ENCODE data around the gene FAR1.

The FAR1 gene

GRCh38 chr11:13692172-13692571 is 23.7 kb downstream of the FAR1 start:
- TF ChIP-seq POLR2AphosphoS5 (IDR thresholded peaks at IDR 0.05; ENCODE audit: low read depth, low read length) = no peak
- FAIRE-seq = no peak
- no peak for DNase-seq (ENCODE audit: insufficient read length)

DNA sequence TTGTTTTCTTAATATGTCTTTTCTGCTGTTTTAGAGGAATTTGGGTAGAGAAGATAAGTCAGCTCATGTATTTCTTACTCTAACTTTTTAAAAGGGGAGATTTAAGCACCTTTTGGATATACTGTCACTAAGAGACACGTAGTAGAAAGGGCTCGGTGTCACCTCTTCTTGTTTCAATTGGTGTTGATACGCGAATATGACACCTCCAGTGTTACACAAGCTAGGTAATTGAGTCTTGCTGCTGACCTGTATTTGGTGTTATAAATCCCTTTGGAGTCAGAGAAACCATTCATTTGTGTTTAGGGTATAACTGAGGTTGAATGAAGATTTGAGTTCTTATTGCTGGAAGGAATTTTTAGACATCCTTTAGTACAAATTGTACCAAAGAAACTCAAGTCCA is 25.6 kb downstream of the FAR1 start:
- FAIRE-seq (no peak), DNase-seq (ENCODE audit: insufficient read length) (no peak)
- TF ChIP-seq TAF1 (IDR thresholded peaks at IDR 0.05; ENCODE audit: borderline replicate concordance, low read depth, low read length) (no peak), POLR2AphosphoS5 (IDR thresholded peaks at IDR 0.05; ENCODE audit: low read depth, low read length) (no peak), POLR2A (IDR thresholded peaks at IDR 0.05; ENCODE audit: low read depth, low read length) (no peak)

- DNase-seq (ENCODE audit: insufficient read length) (no peak), FAIRE-seq (peak; percentile 17)
- TF ChIP-seq POLR2A (IDR thresholded peaks at IDR 0.05; ENCODE audit: low read depth, low read length) = no peak
- no peak for TF ChIP-seq TAF1 (IDR thresholded peaks at IDR 0.05; ENCODE audit: borderline replicate concordance, low read depth, low read length)
- no peak for TF ChIP-seq POLR2AphosphoS5 (IDR thresholded peaks at IDR 0.05; ENCODE audit: low read depth, low read length)
Measured at GRCh38 chr11:13695886-13696285, 27.4 kb downstream of the FAR1 start.

DNA sequence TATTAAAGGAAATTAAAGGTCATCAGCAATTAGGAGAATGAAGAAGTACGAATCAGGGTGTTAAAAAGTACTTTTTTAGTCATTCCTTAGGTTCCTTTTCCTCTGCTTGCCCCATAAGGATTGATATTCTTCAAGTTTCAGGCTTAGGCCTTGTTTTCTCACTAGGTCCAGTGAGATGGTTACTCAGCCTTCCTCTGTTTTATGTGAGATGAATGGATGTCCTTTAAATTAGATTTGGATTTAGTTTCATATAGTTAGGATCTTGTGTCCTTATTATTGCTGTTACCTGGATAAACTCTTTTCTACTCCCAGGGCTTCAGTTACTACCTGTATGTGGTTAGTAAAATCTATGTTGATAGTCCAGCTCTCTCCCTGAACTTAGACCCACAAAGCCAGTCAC is 29.2 kb downstream of the FAR1 start:
- TF ChIP-seq POLR2A (IDR thresholded peaks at IDR 0.05; ENCODE audit: low read depth, low read length) = no peak
- TF ChIP-seq POLR2AphosphoS5 (IDR thresholded peaks at IDR 0.05; ENCODE audit: low read depth, low read length) = no peak
- no peak for TF ChIP-seq TAF1 (IDR thresholded peaks at IDR 0.05; ENCODE audit: borderline replicate concordance, low read depth, low read length)
- DNase-seq (ENCODE audit: insufficient read length) (no peak), FAIRE-seq (no peak)

- FAIRE-seq (no peak), DNase-seq (ENCODE audit: insufficient read length) (no peak)
- no peak for TF ChIP-seq TAF1 (IDR thresholded peaks at IDR 0.05; ENCODE audit: borderline replicate concordance, low read depth, low read length)
- TF ChIP-seq POLR2A (IDR thresholded peaks at IDR 0.05; ENCODE audit: low read depth, low read length) = no peak
- TF ChIP-seq POLR2AphosphoS5 (IDR thresholded peaks at IDR 0.05; ENCODE audit: low read depth, low read length) = no peak
Measured at GRCh38 chr11:13698132-13698531, 29.7 kb downstream of the FAR1 start.

DNA sequence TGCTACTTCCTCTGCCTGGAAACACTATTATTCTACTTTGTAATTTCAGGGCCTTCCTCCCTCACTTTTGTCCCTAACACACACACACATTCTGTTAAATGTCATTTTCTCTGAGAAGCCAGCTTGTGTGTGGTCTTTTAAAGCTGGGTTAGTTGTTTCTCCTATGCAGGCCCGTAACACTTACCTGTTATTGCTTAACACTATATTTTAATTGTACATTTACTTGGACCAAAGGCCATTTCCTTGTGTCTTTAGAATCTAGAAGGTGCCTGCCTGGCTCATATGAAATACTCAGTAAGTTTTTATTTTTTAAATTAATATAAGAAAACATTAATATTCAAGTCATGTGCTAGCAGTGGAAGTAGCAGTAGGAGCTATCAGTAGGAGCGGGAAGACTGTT is 30.6 kb downstream of the FAR1 start:
- DNase-seq (ENCODE audit: insufficient read length) (no peak), FAIRE-seq (no peak)
- TF ChIP-seq POLR2A (IDR thresholded peaks at IDR 0.05; ENCODE audit: low read depth, low read length) = no peak

- DNase-seq (ENCODE audit: insufficient read length) (no peak), FAIRE-seq (peak; percentile 5)
- no peak for TF ChIP-seq TAF1 (IDR thresholded peaks at IDR 0.05; ENCODE audit: borderline replicate concordance, low read depth, low read length)
- TF ChIP-seq POLR2A (IDR thresholded peaks at IDR 0.05; ENCODE audit: low read depth, low read length) = no peak
- TF ChIP-seq POLR2AphosphoS5 (IDR thresholded peaks at IDR 0.05; ENCODE audit: low read depth, low read length) = no peak
Measured at GRCh38 chr11:13699870-13700269, 31.4 kb downstream of the FAR1 start.

DNA sequence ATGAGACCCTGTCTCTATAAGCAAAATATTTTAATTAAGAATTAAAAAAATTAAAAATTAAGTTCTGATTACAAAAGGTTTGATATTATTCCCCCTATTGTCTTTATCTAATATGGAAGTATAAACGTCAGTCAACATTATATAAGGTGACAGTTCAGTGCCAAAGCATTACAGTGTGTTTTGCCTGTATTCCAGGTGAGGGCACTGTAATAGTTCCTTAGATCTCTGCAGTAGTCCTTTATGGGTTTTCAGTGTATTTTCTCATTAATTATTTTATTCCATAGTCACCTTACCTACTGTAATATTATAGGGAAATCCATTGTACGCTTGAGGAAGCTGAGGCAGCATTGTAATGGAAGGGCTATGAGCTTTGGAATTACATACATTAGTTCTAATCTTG is 33.0 kb downstream of the FAR1 start:
- DNase-seq (ENCODE audit: insufficient read length) (no peak), FAIRE-seq (no peak)
- TF ChIP-seq POLR2A (IDR thresholded peaks at IDR 0.05; ENCODE audit: low read depth, low read length) (no peak), POLR2AphosphoS5 (IDR thresholded peaks at IDR 0.05; ENCODE audit: low read depth, low read length) (no peak), TAF1 (IDR thresholded peaks at IDR 0.05; ENCODE audit: borderline replicate concordance, low read depth, low read length) (no peak)

DNA sequence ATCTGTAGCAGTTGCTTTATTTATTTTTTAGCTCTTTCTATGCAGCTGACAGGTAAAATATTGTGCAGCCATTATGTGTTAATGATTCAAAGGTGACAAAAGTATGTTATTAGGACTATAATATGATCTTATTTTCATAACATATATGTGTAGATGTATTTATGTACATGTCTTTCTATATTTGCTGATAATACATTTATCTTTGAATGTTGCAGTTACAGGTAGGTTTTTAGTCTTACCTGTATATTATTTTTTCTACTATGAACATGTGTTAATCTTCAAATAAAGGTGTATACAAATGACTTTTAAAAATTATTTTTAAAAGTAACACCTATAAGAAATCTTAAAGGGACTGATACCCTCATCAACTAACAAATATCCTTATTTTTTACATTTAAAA is 33.6 kb downstream of the FAR1 start:
- FAIRE-seq = no peak
- TF ChIP-seq TAF1 (IDR thresholded peaks at IDR 0.05; ENCODE audit: borderline replicate concordance, low read depth, low read length) (no peak), POLR2AphosphoS5 (IDR thresholded peaks at IDR 0.05; ENCODE audit: low read depth, low read length) (no peak), POLR2A (IDR thresholded peaks at IDR 0.05; ENCODE audit: low read depth, low read length) (no peak)
- DNase-seq (ENCODE audit: insufficient read length) = no peak

- FAIRE-seq (no peak), DNase-seq (ENCODE audit: insufficient read length) (no peak)
Measured at GRCh38 chr11:13705710-13706109, 37.2 kb downstream of the FAR1 start.

DNA sequence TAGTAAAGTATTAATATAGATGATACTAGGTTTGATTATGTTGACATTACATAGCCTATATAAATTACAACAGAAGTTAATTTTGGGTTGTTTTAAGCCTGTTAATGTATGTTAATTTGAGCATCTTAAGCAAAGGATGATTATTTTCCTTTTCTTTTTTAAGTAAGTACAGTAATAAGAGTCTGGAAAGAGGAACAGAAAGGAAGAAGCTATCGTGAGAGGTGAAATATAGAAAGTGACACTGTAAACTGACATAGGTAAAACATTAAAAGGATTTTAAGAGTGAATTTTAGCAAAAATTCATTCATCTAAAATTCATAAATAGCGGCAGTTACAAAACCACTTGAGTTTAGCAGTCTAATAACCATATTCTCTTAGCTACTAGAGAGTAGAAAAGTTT is 45.5 kb downstream of the FAR1 start:
- FAIRE-seq = no peak
- no peak for DNase-seq (ENCODE audit: insufficient read length)
- TF ChIP-seq TAF1 (IDR thresholded peaks at IDR 0.05; ENCODE audit: borderline replicate concordance, low read depth, low read length) (no peak), POLR2A (IDR thresholded peaks at IDR 0.05; ENCODE audit: low read depth, low read length) (no peak)

More at GRCh38 chr11:13705710-13706109, 37.2 kb downstream of the FAR1 start:
- TF ChIP-seq TAF1 (IDR thresholded peaks at IDR 0.05; ENCODE audit: borderline replicate concordance, low read depth, low read length) (no peak), POLR2AphosphoS5 (IDR thresholded peaks at IDR 0.05; ENCODE audit: low read depth, low read length) (no peak), POLR2A (IDR thresholded peaks at IDR 0.05; ENCODE audit: low read depth, low read length) (no peak)

- no peak for FAIRE-seq
- TF ChIP-seq TAF1 (IDR thresholded peaks at IDR 0.05; ENCODE audit: borderline replicate concordance, low read depth, low read length) = no peak
- no peak for DNase-seq (ENCODE audit: insufficient read length)
Measured at GRCh38 chr11:13717331-13717730, 48.9 kb downstream of the FAR1 start.

GRCh38 chr11:13718394-13718793 is 49.9 kb downstream of the FAR1 start:
- no peak for TF ChIP-seq POLR2AphosphoS5 (IDR thresholded peaks at IDR 0.05; ENCODE audit: low read depth, low read length)
- TF ChIP-seq POLR2A (IDR thresholded peaks at IDR 0.05; ENCODE audit: low read depth, low read length) = no peak
- TF ChIP-seq TAF1 (IDR thresholded peaks at IDR 0.05; ENCODE audit: borderline replicate concordance, low read depth, low read length) = no peak
- DNase-seq (ENCODE audit: insufficient read length) = no peak
- peak; percentile 5 for FAIRE-seq
